Neural progenitor cell (in vitro differentiated cells): ENCODE data around the gene KAZN.

Experiments used
- CTCF ChIP-seq: fragments of 200-600 bp; sonication (generic); IDR thresholded peaks from 2 replicates; pipeline ENCODE4 v1.5.1; 2017; ENCODE audit warnings: antibody characterized with exemption, mild to moderate bottlenecking
- EZH2 ChIP-seq: fragments of 200-600 bp; sonication (generic); IDR thresholded peaks from 2 replicates; pipeline ENCODE4 v1.6.1; 2017; ENCODE audit warnings: antibody characterized with exemption, mild to moderate bottlenecking, moderate library complexity
- EZH2phosphoT487 ChIP-seq: fragments of 200-600 bp; sonication (generic); IDR thresholded peaks from 2 replicates; pipeline ENCODE4 v1.6.1; 2017; ENCODE audit warnings: antibody characterized with exemption

GRCh38 chr1:15002325-15002724 lies 403.8 kb downstream of the KAZN start:
- TF ChIP-seq CTCF (no peak), EZH2 (no peak), EZH2phosphoT487 (no peak)
